Smooth muscle cell (in vitro differentiated cells): ENCODE data around the gene PCDHGA2. TPM values are rescaled to one million over a fixed set of nuclear protein-coding genes. Genes with fewer than 3 reads are reported as not detected.
"Not testable (repeated sequence)": the region's sequence is repeated elsewhere in the genome, so short reads cannot be mapped to it uniquely, and the experiment has no call there.

Experiments used
- DNase-seq: peaks from one replicate; lab custom pipeline; 2025; ENCODE audit not compliant: unreplicated experiment; lab: John Stamatoyannopoulos, UW
- H2AFZ ChIP-seq: fragments of 200-600 bp; sonication (generic); 2 replicates; pipeline ENCODE4 v1.6.0; 2016; ENCODE audit warnings: antibody characterized with exemption, low read depth, mild to moderate bottlenecking
- H3F3A ChIP-seq: fragments of 200-600 bp; sonication (generic); 2 replicates; pipeline ENCODE4 v1.6.0; 2017; ENCODE audit warnings: antibody characterized with exemption, low read depth
- H3K27ac ChIP-seq: fragments of 200-600 bp; sonication (generic); 2 replicates; pipeline ENCODE4 v1.5.1; 2016; ENCODE audit warnings: low read depth, mild to moderate bottlenecking
- H3K27me3 ChIP-seq: fragments of 200-600 bp; sonication (generic); 2 replicates; pipeline ENCODE4 v1.6.1; 2016; ENCODE audit warnings: low read depth, mild to moderate bottlenecking
- H3K36me3 ChIP-seq: fragments of 200-600 bp; sonication (generic); 2 replicates; pipeline ENCODE4 v1.5.1; 2016; ENCODE audit warnings: low read depth
- H3K4me1 ChIP-seq: fragments of 200-600 bp; sonication (generic); 2 replicates; pipeline ENCODE4 v1.5.1; 2016; ENCODE audit warnings: low read depth
- H3K4me2 ChIP-seq: fragments of 200-600 bp; sonication (generic); 2 replicates; pipeline ENCODE4 v1.6.0; 2016; ENCODE audit warnings: mild to moderate bottlenecking
- H3K4me3 ChIP-seq: fragments of 200-600 bp; sonication (generic); 2 replicates; pipeline ENCODE4 v1.5.1; 2016; ENCODE audit warnings: mild to moderate bottlenecking
- H3K79me2 ChIP-seq: fragments of 200-600 bp; sonication (generic); 2 replicates; pipeline ENCODE4 v1.6.0; 2016; ENCODE audit warnings: low read depth, mild to moderate bottlenecking
- H3K9ac ChIP-seq: fragments of 200-600 bp; sonication (generic); 2 replicates; pipeline ENCODE4 v1.6.0; 2016; ENCODE audit warnings: low read depth
- H3K9me3 ChIP-seq: fragments of 200-600 bp; sonication (generic); replicated peaks from 2 replicates; pipeline ENCODE4 v1.5.1; 2016; ENCODE audit warnings: low read depth
- H4K20me1 ChIP-seq: fragments of 200-600 bp; sonication (generic); 2 replicates; pipeline ENCODE4 v1.6.0; 2016; ENCODE audit warnings: low read depth
- WGBS: methylation state at CpG from one replicate; pipeline ENCODE4 v1.1.7; 2016; ENCODE audit warnings: low lambda C conversion rate; 5-methylcytosine and 5-hydroxymethylcytosine counted together
- polyA plus RNA-seq: library from polyadenylated mRNA; unstranded; fragments of >200 nt; fragmentation: Nextera tagmentation; extraction: Ambion mirVana; gene quantifications from 2 replicates; pipeline ENCODE4 v1.2.1, GENCODE V29; 2016
- total RNA-seq: library from RNA; depleted of rRNA; stranded (reverse); fragments of >200 nt; gene quantifications from 2 replicates; pipeline ENCODE4 v1.2.3, GENCODE V29; 2014
- TF ChIP-seq, protein P1 (sequence below): fragments of 200-600 bp; sonication (generic); IDR thresholded peaks from 2 replicates; pipeline ENCODE4 v1.5.1; 2017; ENCODE audit warnings: borderline replicate concordance, mild to moderate bottlenecking, antibody characterized with exemption; ENCODE audit not compliant: insufficient read depth, poor library complexity, severe bottlenecking

PCDHGA2 gene
- total and polyA plus RNA-seq, 2 experiments from 2014 or later, result 0.04 TPM; not detected in 1

DNA sequence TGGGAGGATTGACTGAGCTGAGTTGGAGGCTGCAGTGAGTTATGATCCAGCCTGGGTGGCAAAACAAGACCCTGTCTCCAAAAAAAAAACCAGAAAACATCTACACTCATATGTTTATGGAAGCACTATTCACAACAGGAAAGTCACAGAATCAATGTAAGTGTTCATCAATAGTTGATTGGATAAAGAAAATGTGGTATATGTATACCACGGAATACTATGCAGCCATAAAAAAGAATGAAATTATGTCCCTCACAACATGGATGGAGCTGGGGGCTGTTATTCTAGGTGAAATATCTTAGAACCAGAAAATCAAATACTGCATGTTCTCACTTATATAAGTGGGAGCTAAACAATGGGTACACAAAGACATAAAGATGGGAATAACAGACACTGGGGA, 31.9 kb upstream of the PCDHGA2 start:
- no peak overlapping the region for H3K4me3 ChIP-seq
- H3K27ac ChIP-seq, result no peak overlapping the region
- no peaks in the 10 kb centered on the region for H4K20me1 ChIP-seq
- H3F3A ChIP-seq, result no peaks in the 10 kb centered on the region
- H3K79me2 ChIP-seq, result no peaks in the 10 kb centered on the region
- H2AFZ ChIP-seq, result no peak overlapping the region
- 97% methylated on average over 1 of the region's 1 CpG for WGBS
- TF ChIP-seq, protein P1, sequence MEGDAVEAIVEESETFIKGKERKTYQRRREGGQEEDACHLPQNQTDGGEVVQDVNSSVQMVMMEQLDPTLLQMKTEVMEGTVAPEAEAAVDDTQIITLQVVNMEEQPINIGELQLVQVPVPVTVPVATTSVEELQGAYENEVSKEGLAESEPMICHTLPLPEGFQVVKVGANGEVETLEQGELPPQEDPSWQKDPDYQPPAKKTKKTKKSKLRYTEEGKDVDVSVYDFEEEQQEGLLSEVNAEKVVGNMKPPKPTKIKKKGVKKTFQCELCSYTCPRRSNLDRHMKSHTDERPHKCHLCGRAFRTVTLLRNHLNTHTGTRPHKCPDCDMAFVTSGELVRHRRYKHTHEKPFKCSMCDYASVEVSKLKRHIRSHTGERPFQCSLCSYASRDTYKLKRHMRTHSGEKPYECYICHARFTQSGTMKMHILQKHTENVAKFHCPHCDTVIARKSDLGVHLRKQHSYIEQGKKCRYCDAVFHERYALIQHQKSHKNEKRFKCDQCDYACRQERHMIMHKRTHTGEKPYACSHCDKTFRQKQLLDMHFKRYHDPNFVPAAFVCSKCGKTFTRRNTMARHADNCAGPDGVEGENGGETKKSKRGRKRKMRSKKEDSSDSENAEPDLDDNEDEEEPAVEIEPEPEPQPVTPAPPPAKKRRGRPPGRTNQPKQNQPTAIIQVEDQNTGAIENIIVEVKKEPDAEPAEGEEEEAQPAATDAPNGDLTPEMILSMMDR, result no peak
- no peak for DNase-seq
- peaks cover 12% of the 10 kb centered on the region for H3K36me3 ChIP-seq
- H3K9me3 ChIP-seq, result peaks cover 8% of the 10 kb centered on the region
- no peak overlapping the region for H3K9ac ChIP-seq
- H3K4me2 ChIP-seq, result no peak overlapping the region
- no peaks in the 10 kb centered on the region for H3K4me1 ChIP-seq
- H3K27me3 ChIP-seq, result no peaks in the 10 kb centered on the region

- Histone ChIP-seq H3K9me3 (peaks cover 50% of the 10 kb centered on the region), H3K4me1 (no peaks in the 10 kb centered on the region), H3K27me3 (no peaks in the 10 kb centered on the region), H3K4me3 (no peak overlapping the region), H3K27ac (no peak overlapping the region), H2AFZ (no peak overlapping the region), H3K9ac (no peak overlapping the region), H3K79me2 (peaks cover 44% of the 10 kb centered on the region), H3F3A (no peaks in the 10 kb centered on the region), H3K36me3 (peaks cover 55% of the 10 kb centered on the region), H4K20me1 (no peaks in the 10 kb centered on the region), H3K4me2 (no peak overlapping the region)
- TF ChIP-seq, protein P1, result no peak
- DNase-seq, result no peak
Observed at GRCh38 chr5:141313711-141314110, 24.8 kb upstream of the PCDHGA2 start.

- H3K9me3 ChIP-seq, result peaks cover 57% of the 10 kb centered on the region
- not testable (repeated sequence) for DNase-seq, H4K20me1 ChIP-seq, H3K4me1 ChIP-seq, H3K27ac ChIP-seq, H3K27me3 ChIP-seq, H3K4me3 ChIP-seq, H3K4me2 ChIP-seq, H3K9ac ChIP-seq, H2AFZ ChIP-seq
- 95% methylated on average over 4 of the region's 4 CpGs for WGBS
- peaks cover 13% of the 10 kb centered on the region for H3F3A ChIP-seq
- peaks cover 61% of the 10 kb centered on the region for H3K36me3 ChIP-seq
- peaks cover 57% of the 10 kb centered on the region for H3K79me2 ChIP-seq
Observed at GRCh38 chr5:141316963-141317362, 21.6 kb upstream of the PCDHGA2 start.

GRCh38 chr5:141319202-141319601, 19.4 kb upstream of the PCDHGA2 start:
- peaks cover 13% of the 10 kb centered on the region for H3F3A ChIP-seq
- H3K9ac ChIP-seq, result no peak overlapping the region
- TF ChIP-seq, protein P1, result no peak
- 93% methylated on average over 6 of the region's 6 CpGs for WGBS
- H3K4me1 ChIP-seq, result no peaks in the 10 kb centered on the region
- H2AFZ ChIP-seq, result no peak overlapping the region
- H3K4me2 ChIP-seq, result peak overlapping the region; percentile 87
- peak overlapping the region; percentile 85 for H3K4me3 ChIP-seq
- H3K9me3 ChIP-seq, result peaks cover 46% of the 10 kb centered on the region
- H3K27ac ChIP-seq, result peak overlapping the region; percentile 97
- H3K27me3 ChIP-seq, result no peaks in the 10 kb centered on the region
- DNase-seq, result no peak
- no peaks in the 10 kb centered on the region for H4K20me1 ChIP-seq
- H3K79me2 ChIP-seq, result peaks cover 47% of the 10 kb centered on the region
- peaks cover 58% of the 10 kb centered on the region for H3K36me3 ChIP-seq
